Transverse colon (tissue), 4 donors: ENCODE measurements around the gene AFAP1L1. TPM values are rescaled to one million over a fixed set of nuclear protein-coding genes. Genes with fewer than 3 reads are reported as not detected.

ENCODE experiments used
- DNase-seq: peaks from one replicate; pipeline ENCODE4 v3.0.0-alpha.2; 2019
- H3K27ac ChIP-seq, 4 donors: fragments of 200-600 bp; sonication (generic); 2 replicates each; pipeline ENCODE4 v1.5.1; 2016 to 2018; ENCODE audit warnings: inconsistent platforms in 4 of 4
- H3K27me3 ChIP-seq: fragments of 200-600 bp; sonication (generic); 2 replicates; pipeline ENCODE4 v1.5.1; 2017; ENCODE audit warnings: inconsistent platforms
- H3K36me3 ChIP-seq, 4 donors: fragments of 200-600 bp; sonication (generic); 2 replicates each; pipeline ENCODE4 v1.5.1; 2017 to 2019; ENCODE audit warnings: inconsistent platforms in 4 of 4
- H3K4me1 ChIP-seq, 4 donors: fragments of 200-600 bp; sonication (generic); 2 replicates each; pipeline ENCODE4 v1.5.1; 2017 to 2020; ENCODE audit warnings: inconsistent platforms in 4 of 4
- H3K4me3 ChIP-seq, 4 donors: fragments of 200-600 bp; sonication (generic); 1 replicate in 1 of 4; 2 replicates in 3 of 4; pipeline versions ENCODE4 v1.5.1 to v1.6.1; 2017 to 2019; ENCODE audit warnings: inconsistent platforms in 4 of 4
- H3K9me3 ChIP-seq, 2 donors: fragments of 200-600 bp; sonication (generic); 2 replicates each; pipeline ENCODE4 v1.5.1; 2017 to 2019; ENCODE audit warnings: inconsistent platforms in 2 of 2
- CTCF ChIP-seq, 5 experiments: fragments of 200-600 bp in 3 of 5; fragments of 450-650 bp in 2 of 5; sonication (generic) in 3 of 5; IDR thresholded peaks; 1 replicate in 2 of 5; 2 replicates in 3 of 5; pipeline ENCODE4 v1.5.1; 2016 to 2017; ENCODE audit warnings: antibody characterized with exemption in 5 of 5, inconsistent platforms in 3 of 5, mild to moderate bottlenecking in 2 of 5, moderate library complexity in 1 of 5
- EP300 ChIP-seq: sonication (generic); formaldehyde crosslinking; IDR thresholded peaks from one replicate; pipeline ENCODE4 v1.6.1; 2017; ENCODE audit warnings: antibody characterized with exemption, low read depth
- POLR2A ChIP-seq: fragments of 450-650 bp; IDR thresholded peaks from one replicate; pipeline ENCODE4 v1.6.1; 2016; ENCODE audit warnings: antibody characterized with exemption, mild to moderate bottlenecking, moderate library complexity
- POLR2AphosphoS5 ChIP-seq, 3 donors: sonication (generic); formaldehyde crosslinking; IDR thresholded peaks; one replicate each; pipeline ENCODE4 v1.6.1; 2016; ENCODE audit warnings: antibody characterized with exemption in 3 of 3
- WGBS, 2 donors: methylation state at CpG; one replicate each; pipeline ENCODE4 v1.1.5; 2018; ENCODE audit warnings: low coverage in 1 of 2; 5-methylcytosine and 5-hydroxymethylcytosine counted together
- in situ Hi-C, 4 donors: fragments of 200-750 bp; cut with MboI; loops; one replicate each; pipeline versions ENCODE4 v1.15.0 to v1.15.1; 2017; ENCODE audit warnings: low sequenced_read_pairs in 3 of 4, low pct_ligation_motif_present in 1 of 4, low pct_unique_long_range_greater_than_20kb in 1 of 4
- intact Hi-C: fragments of 100-400 bp; cut with DNase I; formaldehyde crosslinking; loops from one replicate; pipeline ENCODE4 v1.15.1; 2023; ENCODE audit warnings: low total_unique reads
- total RNA-seq, 4 donors: library from RNA; depleted of rRNA; stranded (reverse); fragments of >200 nt; gene quantifications; one replicate each; pipeline ENCODE4 v1.1.0, GENCODE V29; 2016

The AFAP1L1 gene
- total RNA-seq, 4 donors from 2014 or later, result 2.2 to 4.1 (median 3.0) TPM

DNA sequence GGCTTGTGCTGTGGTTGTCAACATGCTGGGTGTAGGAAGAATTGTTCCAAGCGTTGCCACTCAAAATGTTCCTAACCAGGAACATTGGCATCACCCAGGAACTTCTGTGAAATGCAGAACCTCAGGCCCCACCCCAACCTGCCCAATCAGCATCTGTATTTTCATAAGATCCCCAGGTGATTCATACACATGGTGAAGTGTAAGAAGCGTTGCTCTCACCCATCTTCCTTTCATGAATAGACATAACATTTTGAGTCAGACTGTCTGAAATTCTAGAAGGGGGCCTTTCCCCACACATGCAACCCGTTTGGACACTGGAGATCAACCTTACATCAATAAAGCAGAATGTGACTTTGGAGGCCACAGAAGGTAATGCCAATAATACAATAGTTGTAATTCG, 9.3 kb upstream of the AFAP1L1 start:
- 70 to 80% methylated on average over 1 to 4 of the region's 4 CpGs for WGBS, 2 donors
- no peaks in the 10 kb centered on the region for H3K27me3 ChIP-seq
- DNase-seq, result no peak
- in situ Hi-C loops (no loop called here), intact Hi-C loops (no loop called here)
- TF ChIP-seq CTCF (IDR thresholded peaks at IDR 0.05) (no peak), EP300 (no peak), POLR2A (no peak), POLR2AphosphoS5 (IDR thresholded peaks at IDR 0.05) (no peak)
- no peaks in the 10 kb centered on the region for H3K9me3 ChIP-seq
- H3K27ac ChIP-seq, result no peak overlapping the region
- no peak overlapping the region for H3K4me3 ChIP-seq
- no peaks in the 10 kb centered on the region for H3K36me3 ChIP-seq
- H3K4me1 ChIP-seq, result no peaks in the 10 kb centered on the region

- no peak overlapping the region for H3K4me3 ChIP-seq
- in situ Hi-C loops (no loop called here), intact Hi-C loops (no loop called here)
- peaks cover 1% of the 10 kb centered on the region for H3K27me3 ChIP-seq
- H3K4me1 ChIP-seq, result no peaks in the 10 kb centered on the region
- DNase-seq, result peak; percentile 39
- no peaks in the 10 kb centered on the region for H3K36me3 ChIP-seq
- 0 to 30% methylated on average over 1 to 12 of the region's 12 CpGs for WGBS, 2 donors
- peaks cover 9 to 12% of the 10 kb centered on the region in 2 donors for H3K9me3 ChIP-seq
- no peak for TF ChIP-seq EP300
- peak; percentile 28 to 53 (median 48) for TF ChIP-seq CTCF (IDR thresholded peaks at IDR 0.05)
- TF ChIP-seq POLR2AphosphoS5 (IDR thresholded peaks at IDR 0.05), result no peak
- TF ChIP-seq POLR2A, result no peak
- H3K27ac ChIP-seq, result no peak overlapping the region
Measured at GRCh38 chr5:149264439-149265067, 7.1 kb upstream of the AFAP1L1 start.

DNA sequence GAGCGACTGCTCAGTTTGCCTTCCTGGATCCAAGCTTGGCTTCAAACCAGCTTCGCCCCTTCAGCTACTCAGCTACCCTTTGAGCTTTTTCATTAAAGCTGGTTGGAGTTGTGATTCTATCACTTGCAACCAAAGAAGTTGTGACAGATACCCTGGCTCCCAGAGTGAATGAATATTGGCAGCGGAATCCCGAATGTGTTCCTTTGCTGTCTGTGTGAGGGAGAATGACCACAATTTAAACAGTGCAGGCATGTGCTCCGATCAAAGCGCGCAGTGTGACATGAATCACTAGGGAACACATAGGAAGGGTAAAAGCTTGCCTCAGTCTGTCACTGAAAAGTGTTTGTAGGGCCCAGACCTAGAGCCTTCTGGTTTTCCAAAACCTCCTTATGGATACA, 6.6 kb upstream of the AFAP1L1 start:
- in situ Hi-C loops, result no loop called here

GRCh38 chr5:149265597-149265996, 6.1 kb upstream of the AFAP1L1 start:
- peaks cover 10% of the 10 kb centered on the region for H3K27me3 ChIP-seq
- intact Hi-C loops, result no loop called here
- H3K27ac ChIP-seq, result no peak overlapping the region
- H3K9me3 ChIP-seq, result peaks cover 9 to 12% of the 10 kb centered on the region in 2 donors
- H3K4me1 ChIP-seq, result no peaks in the 10 kb centered on the region
- in situ Hi-C loops, result no loop called here
- no peak overlapping the region for H3K4me3 ChIP-seq
- WGBS, 2 donors, result 25 to 27% methylated on average over 4 of the region's 4 CpGs
- no peak for DNase-seq
- no peak for TF ChIP-seq POLR2AphosphoS5 (IDR thresholded peaks at IDR 0.05)
- TF ChIP-seq CTCF (IDR thresholded peaks at IDR 0.05), result peak in 1 of 5 experiments; percentile 15
- no peak for TF ChIP-seq POLR2A
- TF ChIP-seq EP300, result no peak
- H3K36me3 ChIP-seq, result no peaks in the 10 kb centered on the region

More for the DNA sequence above, 6.6 kb upstream of the AFAP1L1 start:
- 84% methylated on average over 7 of the region's 7 CpGs; no CpG with 5 or more reads in 1 of the 2 donors for WGBS, 2 donors
- intact Hi-C loops, result no loop called here
- Histone ChIP-seq H3K4me3 (no peak overlapping the region), H3K9me3 (peaks cover 9 to 12% of the 10 kb centered on the region in 2 donors), H3K27me3 (peaks cover 5% of the 10 kb centered on the region), H3K27ac (no peak overlapping the region), H3K36me3 (no peaks in the 10 kb centered on the region), H3K4me1 (no peaks in the 10 kb centered on the region)
- TF ChIP-seq POLR2A (no peak), CTCF (IDR thresholded peaks at IDR 0.05) (peak in 1 of 5 experiments; percentile 2)
- DNase-seq, result no peak
